ENCODE measurements around the gene ZNF446. TPM values are rescaled to one million over a fixed set of nuclear protein-coding genes. Genes with fewer than 3 reads are reported as not detected.

ZNF446 gene
- total RNA-seq, 1 experiment from 2014 or later = 8.9 TPM

DNA sequence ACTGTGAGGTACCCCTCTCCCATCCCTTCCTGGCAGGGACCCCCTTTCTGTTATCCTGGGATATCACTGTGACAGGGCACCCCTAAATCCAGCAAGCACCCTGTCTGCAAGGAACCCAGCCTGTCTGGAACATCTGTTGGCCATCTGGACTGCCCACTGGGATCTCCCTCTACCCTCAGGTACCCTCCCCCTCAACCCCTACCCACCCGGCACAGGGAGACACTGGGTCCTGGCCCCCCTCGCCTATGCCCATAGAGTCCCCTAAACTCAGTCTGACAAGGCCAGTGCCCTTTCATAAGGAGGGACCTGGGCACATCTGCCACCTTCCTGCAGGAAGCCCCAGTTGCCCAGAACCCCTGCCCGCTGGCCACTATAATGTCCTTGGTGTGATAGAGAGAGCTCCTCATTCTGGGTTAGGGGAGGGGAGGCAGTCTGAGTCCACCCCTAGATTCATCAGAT is 38.4 kb downstream of the ZNF446 start:
- no peak overlapping the region for H3K27ac ChIP-seq (ENCODE audit: low read length)
- CTCF ChIA-PET = interaction anchor here (0.6 kb wide), 1 partner anchor 29 kb away, joined by 3 read pairs; the partner anchor contains the start of gene TRIM28
- peaks cover 44% of the 10 kb centered on the region for H3K79me2 ChIP-seq (ENCODE audit: low read length)

DNA sequence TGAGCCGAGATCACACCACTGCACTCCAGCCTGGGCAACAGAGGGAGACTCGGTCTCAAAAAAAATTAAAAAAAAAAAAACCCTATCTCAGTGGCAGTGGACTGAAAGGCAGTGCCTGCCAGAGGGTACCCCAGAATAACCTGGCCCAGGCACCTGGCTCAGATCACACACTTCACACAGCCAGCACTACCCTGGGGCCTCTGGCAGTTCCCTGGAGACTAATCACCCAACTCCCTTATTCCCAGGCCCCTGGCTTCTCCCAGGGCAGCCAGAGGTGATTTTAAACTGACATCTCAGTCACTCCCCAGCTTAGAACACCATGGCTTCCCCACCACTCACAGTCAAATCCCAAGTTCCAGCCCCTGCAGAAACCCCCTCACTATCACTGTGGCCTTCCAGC is 39.1 kb downstream of the ZNF446 start:
- no peak overlapping the region for H3K4me3 ChIP-seq (ENCODE audit: low read length)
- H3K36me3 ChIP-seq (ENCODE audit: low read depth, low read length) = peaks cover 17% of the 10 kb centered on the region
- no peaks in the 10 kb centered on the region for H3K27me3 ChIP-seq (ENCODE audit: low read length)
- H3K4me1 ChIP-seq (ENCODE audit: insufficient read depth, low read length) = peaks cover 12% of the 10 kb centered on the region
- H3F3A ChIP-seq (ENCODE audit: low read length, unreplicated experiment) = no peaks in the 10 kb centered on the region
- no peak overlapping the region for H2AFZ ChIP-seq (ENCODE audit: low read length)
- H3K9me2 ChIP-seq (replicated peaks; ENCODE audit: low read length) = no peaks in the 10 kb centered on the region
- no peaks in the 10 kb centered on the region for H3K9me3 ChIP-seq (ENCODE audit: low read length)
- CTCF ChIA-PET = no interaction called here
- DNase-seq (no peak), ATAC-seq (no peak)
- POLR2A ChIA-PET (ENCODE audit: unreplicated experiment) = no interaction called here
- TF ChIP-seq EZH2phosphoT487 (IDR thresholded peaks at IDR 0.05; ENCODE audit: borderline replicate concordance, low read length) (no peak), EZH2 (IDR thresholded peaks at IDR 0.05; ENCODE audit: low read length, unreplicated experiment) (no peak)
- TF ChIP-seq, protein P1, sequence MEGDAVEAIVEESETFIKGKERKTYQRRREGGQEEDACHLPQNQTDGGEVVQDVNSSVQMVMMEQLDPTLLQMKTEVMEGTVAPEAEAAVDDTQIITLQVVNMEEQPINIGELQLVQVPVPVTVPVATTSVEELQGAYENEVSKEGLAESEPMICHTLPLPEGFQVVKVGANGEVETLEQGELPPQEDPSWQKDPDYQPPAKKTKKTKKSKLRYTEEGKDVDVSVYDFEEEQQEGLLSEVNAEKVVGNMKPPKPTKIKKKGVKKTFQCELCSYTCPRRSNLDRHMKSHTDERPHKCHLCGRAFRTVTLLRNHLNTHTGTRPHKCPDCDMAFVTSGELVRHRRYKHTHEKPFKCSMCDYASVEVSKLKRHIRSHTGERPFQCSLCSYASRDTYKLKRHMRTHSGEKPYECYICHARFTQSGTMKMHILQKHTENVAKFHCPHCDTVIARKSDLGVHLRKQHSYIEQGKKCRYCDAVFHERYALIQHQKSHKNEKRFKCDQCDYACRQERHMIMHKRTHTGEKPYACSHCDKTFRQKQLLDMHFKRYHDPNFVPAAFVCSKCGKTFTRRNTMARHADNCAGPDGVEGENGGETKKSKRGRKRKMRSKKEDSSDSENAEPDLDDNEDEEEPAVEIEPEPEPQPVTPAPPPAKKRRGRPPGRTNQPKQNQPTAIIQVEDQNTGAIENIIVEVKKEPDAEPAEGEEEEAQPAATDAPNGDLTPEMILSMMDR (conservative IDR thresholded peaks at IDR 0.05; ENCODE audit: low read depth, low read length) = no peak
- no peak overlapping the region for H3K27ac ChIP-seq (ENCODE audit: low read length)
- H3K9ac ChIP-seq (ENCODE audit: low read length) = no peak overlapping the region
- no peaks in the 10 kb centered on the region for H4K20me1 ChIP-seq (ENCODE audit: low read length)
- peaks cover 44% of the 10 kb centered on the region for H3K79me2 ChIP-seq (ENCODE audit: low read length)
- no peak overlapping the region for H3K4me2 ChIP-seq (ENCODE audit: low read length)
- intact Hi-C loops (cut with micrococcal nuclease) = no loop called here
- BruUV-seq (replicated peaks) = no TSS peak

More for the DNA sequence above, 38.4 kb downstream of the ZNF446 start:
- Histone ChIP-seq H3K4me2 (ENCODE audit: low read length) (peak overlapping the region; percentile 81), H3K36me3 (ENCODE audit: low read depth, low read length) (peaks cover 17% of the 10 kb centered on the region), H4K20me1 (ENCODE audit: low read length) (no peaks in the 10 kb centered on the region), H3K9me2 (replicated peaks; ENCODE audit: low read length) (no peaks in the 10 kb centered on the region), H3K4me1 (ENCODE audit: insufficient read depth, low read length) (peaks cover 11% of the 10 kb centered on the region), H3F3A (ENCODE audit: low read length, unreplicated experiment) (no peaks in the 10 kb centered on the region), H3K4me3 (ENCODE audit: low read length) (peak overlapping the region; percentile 59), H3K27me3 (ENCODE audit: low read length) (no peaks in the 10 kb centered on the region), H2AFZ (ENCODE audit: low read length) (no peak overlapping the region), H3K9me3 (ENCODE audit: low read length) (no peaks in the 10 kb centered on the region), H3K9ac (ENCODE audit: low read length) (peak overlapping the region; percentile 68)
- BruUV-seq (replicated peaks) = no TSS peak
- no peak for DNase-seq
- POLR2A ChIA-PET (ENCODE audit: unreplicated experiment) = no interaction called here
- intact Hi-C loops (cut with micrococcal nuclease) = no loop called here
- TF ChIP-seq EZH2 (IDR thresholded peaks at IDR 0.05; ENCODE audit: low read length, unreplicated experiment) (no peak), EZH2phosphoT487 (IDR thresholded peaks at IDR 0.05; ENCODE audit: borderline replicate concordance, low read length) (no peak)
- TF ChIP-seq, protein P1 (conservative IDR thresholded peaks at IDR 0.05; ENCODE audit: low read depth, low read length) = no peak
- ATAC-seq = no peak

DNA sequence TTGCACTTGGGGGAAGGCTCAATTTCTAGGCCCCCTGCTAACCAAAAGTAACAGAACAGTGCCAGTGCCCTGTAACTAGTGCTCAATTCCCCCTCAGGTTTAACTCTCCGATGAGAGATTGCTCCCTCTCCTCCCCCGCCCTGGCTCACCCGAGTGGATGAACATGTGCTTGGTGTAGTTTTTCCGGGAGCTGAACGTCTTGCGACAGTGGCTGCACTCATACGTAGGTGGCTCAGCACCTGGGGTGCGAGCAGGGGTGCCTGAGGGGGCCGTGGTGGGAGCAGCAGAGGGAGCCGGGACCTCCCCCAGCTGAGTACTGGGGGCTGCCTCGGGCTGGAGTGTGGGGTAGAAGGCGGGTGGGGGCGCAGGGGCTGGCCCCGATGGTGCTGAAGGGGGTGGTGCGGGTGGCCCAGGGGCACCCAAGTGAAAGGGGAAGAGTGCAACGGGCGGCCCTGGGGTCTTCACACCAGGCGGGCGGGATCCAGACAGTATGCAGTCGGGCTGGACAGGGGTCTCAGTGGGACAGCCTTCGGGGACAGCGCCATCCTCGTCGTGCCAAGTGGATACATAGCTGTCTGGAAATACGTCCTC is 40.2 kb downstream of the ZNF446 start:
- Histone ChIP-seq H3K4me1 (ENCODE audit: insufficient read depth, low read length) (peaks cover 16% of the 10 kb centered on the region), H3K9ac (ENCODE audit: low read length) (no peak overlapping the region), H3K4me3 (ENCODE audit: low read length) (no peak overlapping the region), H3K27me3 (ENCODE audit: low read length) (no peaks in the 10 kb centered on the region), H3F3A (ENCODE audit: low read length, unreplicated experiment) (no peaks in the 10 kb centered on the region), H4K20me1 (ENCODE audit: low read length) (no peaks in the 10 kb centered on the region), H3K9me2 (replicated peaks; ENCODE audit: low read length) (no peaks in the 10 kb centered on the region), H3K9me3 (ENCODE audit: low read length) (no peaks in the 10 kb centered on the region), H3K27ac (ENCODE audit: low read length) (no peak overlapping the region), H3K36me3 (ENCODE audit: low read depth, low read length) (peaks cover 17% of the 10 kb centered on the region), H3K4me2 (ENCODE audit: low read length) (no peak overlapping the region), H3K79me2 (ENCODE audit: low read length) (peaks cover 44% of the 10 kb centered on the region), H2AFZ (ENCODE audit: low read length) (no peak overlapping the region)
- ATAC-seq = no peak
- ChIA-PET CTCF (no interaction called here), POLR2A (ENCODE audit: unreplicated experiment) (no interaction called here)
- TF ChIP-seq EZH2 (IDR thresholded peaks at IDR 0.05; ENCODE audit: low read length, unreplicated experiment) = no peak
- no peak for DNase-seq
- BruUV-seq (replicated peaks) = no TSS peak
- intact Hi-C loops (cut with micrococcal nuclease) = no loop called here
